ENCODE data around the gene FNDC5. TPM values are rescaled to one million over a fixed set of nuclear protein-coding genes. Genes with fewer than 3 reads are reported as not detected.

The FNDC5 gene
- total RNA-seq, 1 donor from 2014 or later = not detected

DNA sequence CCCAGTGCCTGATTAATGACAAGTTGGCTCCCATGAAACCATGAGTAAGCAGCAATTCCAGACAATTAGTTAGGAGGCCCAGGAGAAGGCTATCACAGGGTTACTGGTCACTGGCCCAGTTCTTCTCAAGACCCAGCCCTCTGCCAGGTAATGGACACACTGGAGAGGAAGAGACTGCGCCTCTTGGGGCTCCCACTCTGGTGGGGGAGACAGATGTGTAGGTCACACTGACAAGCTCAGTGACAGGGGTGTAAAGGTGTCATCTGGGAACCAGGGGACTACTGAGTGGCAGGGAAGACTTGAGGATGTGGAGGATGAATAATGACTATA lies 20.5 kb upstream of the FNDC5 start:
- TF ChIP-seq, protein P1, sequence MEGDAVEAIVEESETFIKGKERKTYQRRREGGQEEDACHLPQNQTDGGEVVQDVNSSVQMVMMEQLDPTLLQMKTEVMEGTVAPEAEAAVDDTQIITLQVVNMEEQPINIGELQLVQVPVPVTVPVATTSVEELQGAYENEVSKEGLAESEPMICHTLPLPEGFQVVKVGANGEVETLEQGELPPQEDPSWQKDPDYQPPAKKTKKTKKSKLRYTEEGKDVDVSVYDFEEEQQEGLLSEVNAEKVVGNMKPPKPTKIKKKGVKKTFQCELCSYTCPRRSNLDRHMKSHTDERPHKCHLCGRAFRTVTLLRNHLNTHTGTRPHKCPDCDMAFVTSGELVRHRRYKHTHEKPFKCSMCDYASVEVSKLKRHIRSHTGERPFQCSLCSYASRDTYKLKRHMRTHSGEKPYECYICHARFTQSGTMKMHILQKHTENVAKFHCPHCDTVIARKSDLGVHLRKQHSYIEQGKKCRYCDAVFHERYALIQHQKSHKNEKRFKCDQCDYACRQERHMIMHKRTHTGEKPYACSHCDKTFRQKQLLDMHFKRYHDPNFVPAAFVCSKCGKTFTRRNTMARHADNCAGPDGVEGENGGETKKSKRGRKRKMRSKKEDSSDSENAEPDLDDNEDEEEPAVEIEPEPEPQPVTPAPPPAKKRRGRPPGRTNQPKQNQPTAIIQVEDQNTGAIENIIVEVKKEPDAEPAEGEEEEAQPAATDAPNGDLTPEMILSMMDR (IDR thresholded peaks at IDR 0.05; ENCODE audit: insufficient read depth, low read length, severe bottlenecking) = no peak
- peak; percentile 13 for FAIRE-seq
- no peak for DNase-seq (ENCODE audit: low read depth)
- Histone ChIP-seq H3K4me3 (ENCODE audit: low read depth, low read length) (no peak overlapping the region), H3K27me3 (ENCODE audit: control insufficient read depth, insufficient read depth, low read length) (peaks cover 5% of the 10 kb centered on the region), H3K36me3 (ENCODE audit: control insufficient read depth, insufficient read depth, low read length) (peaks cover 7% of the 10 kb centered on the region)

GRCh38 chr1:32890516-32891240 lies 20.0 kb upstream of the FNDC5 start:
- TF ChIP-seq, protein P1 (IDR thresholded peaks at IDR 0.05; ENCODE audit: insufficient read depth, low read length, severe bottlenecking) = no peak
- peak; percentile 7 for FAIRE-seq
- no peak overlapping the region for H3K4me3 ChIP-seq (ENCODE audit: low read depth, low read length)
- peaks cover 4% of the 10 kb centered on the region for H3K36me3 ChIP-seq (ENCODE audit: control insufficient read depth, insufficient read depth, low read length)
- no peak for DNase-seq (ENCODE audit: low read depth)
- H3K27me3 ChIP-seq (ENCODE audit: control insufficient read depth, insufficient read depth, low read length) = peaks cover 7% of the 10 kb centered on the region

DNA sequence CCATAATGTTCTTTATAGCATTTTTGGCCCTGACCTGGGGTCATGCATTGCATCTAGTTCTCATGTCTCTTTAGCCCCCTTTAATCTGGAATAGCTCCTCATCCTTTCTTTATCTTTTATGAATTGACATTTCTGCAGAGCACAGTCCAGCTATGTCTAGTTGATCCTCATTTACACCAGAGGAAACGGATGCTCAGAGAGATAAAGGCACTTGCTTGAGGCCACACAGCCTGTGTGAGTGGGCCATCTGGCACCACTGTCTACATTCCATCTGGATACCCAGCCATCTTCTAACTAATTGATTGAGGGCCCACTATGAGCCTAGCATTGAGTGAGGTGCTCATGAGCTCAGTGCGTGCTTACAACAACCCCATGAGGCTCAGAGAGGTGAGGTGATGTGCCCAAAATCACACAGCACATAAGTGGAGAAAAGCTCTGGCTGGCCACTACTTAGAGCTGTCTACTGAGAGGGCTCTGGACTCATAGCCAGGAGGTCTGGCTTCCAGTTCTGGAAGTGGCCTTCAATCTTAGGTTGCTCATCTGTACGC lies 19.1 kb upstream of the FNDC5 start:
- FAIRE-seq (no peak), DNase-seq (ENCODE audit: low read depth) (no peak)
- no peak overlapping the region for H3K4me3 ChIP-seq (ENCODE audit: low read depth, low read length)
- H3K27me3 ChIP-seq (ENCODE audit: control insufficient read depth, insufficient read depth, low read length) = peaks cover 12% of the 10 kb centered on the region
- peaks cover 1% of the 10 kb centered on the region for H3K36me3 ChIP-seq (ENCODE audit: control insufficient read depth, insufficient read depth, low read length)
- TF ChIP-seq, protein P1 (IDR thresholded peaks at IDR 0.05; ENCODE audit: insufficient read depth, low read length, severe bottlenecking) = no peak

GRCh38 chr1:32888677-32889420 lies 18.1 kb upstream of the FNDC5 start:
- TF ChIP-seq, protein P1 (IDR thresholded peaks at IDR 0.05; ENCODE audit: insufficient read depth, low read length, severe bottlenecking) = no peak
- DNase-seq (ENCODE audit: low read depth) (no peak), FAIRE-seq (no peak)
- Histone ChIP-seq H3K36me3 (ENCODE audit: control insufficient read depth, insufficient read depth, low read length) (no peaks in the 10 kb centered on the region), H3K4me3 (ENCODE audit: low read depth, low read length) (no peak overlapping the region), H3K27me3 (ENCODE audit: control insufficient read depth, insufficient read depth, low read length) (peaks cover 16% of the 10 kb centered on the region)

DNA sequence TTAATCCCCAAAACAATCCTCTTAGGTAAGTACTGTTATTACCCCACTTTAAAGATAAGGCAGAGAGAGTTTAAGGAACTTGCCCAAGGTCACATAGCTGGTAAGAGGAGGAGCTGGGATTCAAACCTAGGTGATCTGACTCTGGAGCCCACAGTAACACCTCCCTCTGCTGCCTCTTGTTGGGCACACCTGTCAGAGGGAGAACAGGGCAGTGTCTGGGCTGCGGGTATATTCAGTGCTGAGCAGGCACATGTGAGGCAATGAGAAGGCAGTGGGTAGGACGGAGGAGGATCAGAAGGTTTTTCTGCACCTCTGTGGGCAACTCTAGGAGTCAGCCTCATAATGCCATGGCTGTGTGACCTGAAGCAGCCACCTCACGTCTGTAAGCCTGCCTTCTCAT lies 17.4 kb upstream of the FNDC5 start:
- no peaks in the 10 kb centered on the region for H3K36me3 ChIP-seq (ENCODE audit: control insufficient read depth, insufficient read depth, low read length)
- peaks cover 16% of the 10 kb centered on the region for H3K27me3 ChIP-seq (ENCODE audit: control insufficient read depth, insufficient read depth, low read length)
- H3K4me3 ChIP-seq (ENCODE audit: low read depth, low read length) = no peak overlapping the region
- TF ChIP-seq, protein P1 (IDR thresholded peaks at IDR 0.05; ENCODE audit: insufficient read depth, low read length, severe bottlenecking) = no peak
- FAIRE-seq = no peak
- DNase-seq (ENCODE audit: low read depth) = no peak
